ENCODE measurements around the gene PDE2A.

The PDE2A gene

DNA sequence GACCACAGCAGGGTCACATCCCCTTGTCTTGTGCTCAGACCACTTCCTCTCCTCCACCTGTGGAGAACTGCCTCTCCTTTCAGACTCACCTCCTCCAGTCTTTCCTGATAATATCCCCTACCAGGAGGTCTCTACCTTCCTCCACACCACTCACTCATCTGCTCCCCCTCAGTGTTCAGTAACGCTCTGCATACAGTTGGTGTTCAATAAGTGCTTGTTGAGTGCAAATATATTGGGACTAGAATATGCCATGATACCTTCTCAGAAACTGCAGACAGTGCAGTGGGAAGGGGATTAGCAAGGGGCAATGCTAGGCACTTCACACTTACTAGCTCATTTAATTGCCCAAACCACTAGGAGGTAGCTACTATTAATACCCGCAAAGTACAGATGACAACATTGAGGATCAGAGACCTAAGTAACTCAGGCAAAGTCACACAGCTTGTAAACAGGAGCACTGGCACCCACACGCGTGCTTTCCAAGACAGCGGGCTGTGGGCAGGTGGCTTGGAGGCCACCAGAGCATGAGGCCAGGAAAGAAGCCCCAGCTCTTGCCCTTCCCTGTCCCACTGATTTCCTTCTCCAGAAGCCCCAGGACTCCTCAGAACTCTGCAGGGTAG lies 8.1 kb upstream of the PDE2A start:
- DNase-seq: no peak

DNA sequence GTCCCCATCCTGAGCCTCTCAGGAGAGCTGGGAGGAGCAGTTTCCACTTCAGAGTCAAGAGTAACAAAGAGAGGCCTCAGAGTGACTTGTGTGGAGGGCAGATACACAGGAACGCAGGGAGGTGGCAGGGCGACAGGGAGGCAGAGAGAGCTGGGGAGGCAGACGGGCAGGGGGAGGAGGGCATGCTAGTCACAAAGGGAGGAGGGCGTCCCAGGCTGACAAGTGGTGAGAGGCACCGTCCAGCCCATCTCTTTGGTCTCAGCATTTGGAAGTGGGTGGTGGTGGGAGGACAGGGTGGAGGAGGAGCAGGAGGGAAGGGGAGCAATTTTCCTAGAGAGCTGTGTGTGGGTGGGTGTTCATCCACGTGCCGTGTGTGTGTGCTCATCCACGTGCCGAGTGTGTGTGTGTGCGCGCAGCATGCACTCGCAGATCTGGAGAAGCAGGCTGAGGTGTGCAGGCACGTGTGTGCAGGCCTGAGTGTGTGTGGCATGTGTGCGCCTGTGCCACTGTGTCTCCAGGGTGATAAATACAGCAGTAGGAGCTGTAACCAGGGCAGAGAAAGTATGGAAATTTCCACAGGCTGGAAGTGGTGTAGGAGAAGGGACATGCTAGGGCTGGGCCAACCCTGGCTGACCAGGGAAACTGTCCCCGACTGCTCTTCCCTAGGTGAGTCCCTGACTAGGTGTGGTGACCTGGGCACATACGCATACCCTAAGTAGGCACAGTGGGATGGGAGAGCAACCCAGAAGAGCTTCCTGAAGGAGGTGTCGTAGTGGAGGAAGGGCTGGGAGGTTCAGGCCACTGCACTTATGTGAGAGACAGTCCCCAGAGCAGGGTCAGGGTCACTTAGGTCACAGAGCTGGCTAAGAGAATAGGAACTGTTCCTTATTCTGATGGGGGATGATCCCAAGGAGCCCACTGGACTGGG lies 7.3 kb upstream of the PDE2A start:
- no peak for DNase-seq

DNA sequence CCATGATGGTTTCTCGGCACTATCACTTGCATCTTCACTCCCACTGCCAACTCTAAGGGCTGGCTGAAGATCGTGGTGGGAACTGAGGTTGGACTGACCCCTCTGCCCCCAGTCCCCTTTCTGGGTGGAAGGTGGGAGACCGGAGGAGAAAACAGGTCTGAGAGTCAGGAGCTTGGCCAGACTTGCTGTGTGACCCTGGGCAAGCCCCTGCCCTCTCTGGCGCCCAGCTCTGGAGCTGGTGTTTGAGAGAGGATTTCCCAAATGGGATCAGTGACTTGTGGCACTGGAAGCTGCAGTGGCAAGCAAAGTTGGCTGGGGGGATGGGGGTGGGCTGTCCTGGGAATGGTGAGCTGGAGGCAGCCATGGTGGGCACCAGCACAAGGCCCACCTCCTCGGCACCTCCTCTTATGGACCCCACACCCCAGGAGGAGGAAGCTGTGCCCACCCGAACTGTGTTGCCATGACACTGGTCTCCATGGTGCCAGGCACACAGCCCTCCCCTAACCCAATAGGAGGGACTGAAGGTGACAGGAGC lies 6.5 kb upstream of the PDE2A start:
- DNase-seq: no peak

DNA sequence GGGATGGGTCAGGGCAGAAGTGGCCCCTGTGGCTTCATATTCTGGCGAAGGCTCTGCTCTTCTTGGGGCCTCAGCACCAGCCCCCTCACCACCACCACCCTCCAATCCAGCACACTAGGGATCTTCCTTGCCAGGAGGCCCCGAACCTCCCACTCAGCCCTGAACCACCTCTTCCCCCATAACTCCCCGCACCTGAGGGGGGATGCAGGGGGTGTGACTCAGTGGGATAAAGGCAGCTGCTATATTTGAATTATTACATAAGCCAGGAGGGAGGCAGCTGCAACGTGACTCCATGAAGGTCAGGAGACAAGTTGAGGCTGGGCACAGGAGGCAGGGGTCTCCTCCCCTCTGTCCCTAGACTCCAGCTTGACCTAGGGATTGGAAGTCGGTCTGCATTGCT lies 5.6 kb upstream of the PDE2A start:
- DNase-seq: no peak

DNA sequence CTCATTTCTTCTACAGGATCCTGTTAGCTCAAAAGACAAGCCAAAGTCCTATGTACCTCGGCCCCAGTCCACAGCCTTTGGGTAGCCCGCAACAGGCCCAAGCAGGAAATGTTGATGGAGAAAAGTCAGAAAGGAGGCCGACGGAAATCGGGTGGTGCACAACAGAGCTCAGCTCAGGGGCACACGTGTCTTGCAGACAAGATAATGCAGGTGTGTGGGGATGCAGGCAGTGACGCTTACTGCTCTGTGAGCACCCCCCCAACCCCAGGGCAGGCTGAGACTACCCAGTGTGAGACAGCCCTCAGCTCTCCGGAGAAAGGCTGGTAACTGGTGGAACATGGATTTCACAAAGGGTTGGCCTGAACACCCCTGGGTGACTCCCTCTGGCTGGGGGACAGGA lies 4.3 kb upstream of the PDE2A start:
- no peak for DNase-seq

DNA sequence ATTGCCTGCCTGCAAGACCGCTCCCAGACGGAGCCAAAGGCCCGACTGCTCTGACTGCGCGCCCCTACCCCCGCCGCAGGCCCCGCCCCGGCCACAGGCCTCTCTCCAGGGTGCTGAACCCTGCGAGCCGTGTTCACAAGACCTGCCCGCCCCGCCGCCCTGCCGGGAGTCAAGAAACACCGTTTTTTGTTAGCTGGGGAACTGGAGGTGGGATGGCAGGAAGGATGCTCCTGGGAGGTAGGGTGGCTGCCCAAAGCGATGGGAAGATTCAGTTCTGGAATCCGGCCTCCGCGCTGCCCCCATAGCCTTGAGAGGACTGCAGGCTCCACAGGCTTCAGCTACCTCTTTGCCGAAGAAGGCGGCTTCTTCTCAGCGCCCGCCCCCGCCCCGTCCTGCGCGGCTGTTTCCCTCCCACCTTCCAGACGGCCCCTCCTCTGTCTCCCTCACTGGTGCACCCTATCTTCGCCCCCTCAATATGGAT lies 2.7 kb upstream of the PDE2A start:
- DNase-seq: peak; percentile 63

DNA sequence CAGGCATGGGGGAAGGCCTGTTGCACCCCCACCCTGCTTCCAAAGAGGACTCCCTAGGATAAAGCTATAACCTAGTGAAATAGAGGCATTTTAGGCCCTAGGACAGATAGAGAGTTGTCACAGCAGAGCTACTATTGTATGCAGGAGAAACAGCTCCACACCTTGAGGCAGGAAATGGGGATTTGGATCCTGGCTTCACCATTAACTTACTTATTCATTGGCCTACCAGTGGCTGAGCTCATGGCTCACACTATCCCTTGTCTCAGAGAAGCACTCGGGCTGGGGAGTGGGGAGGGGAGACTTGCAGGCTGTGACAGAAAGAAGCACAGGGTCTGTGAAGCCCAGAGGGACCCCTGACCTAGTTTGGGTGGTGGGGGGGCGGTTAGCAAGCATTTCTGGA lies 999 bp upstream of the PDE2A start:
- no peak for DNase-seq

DNA sequence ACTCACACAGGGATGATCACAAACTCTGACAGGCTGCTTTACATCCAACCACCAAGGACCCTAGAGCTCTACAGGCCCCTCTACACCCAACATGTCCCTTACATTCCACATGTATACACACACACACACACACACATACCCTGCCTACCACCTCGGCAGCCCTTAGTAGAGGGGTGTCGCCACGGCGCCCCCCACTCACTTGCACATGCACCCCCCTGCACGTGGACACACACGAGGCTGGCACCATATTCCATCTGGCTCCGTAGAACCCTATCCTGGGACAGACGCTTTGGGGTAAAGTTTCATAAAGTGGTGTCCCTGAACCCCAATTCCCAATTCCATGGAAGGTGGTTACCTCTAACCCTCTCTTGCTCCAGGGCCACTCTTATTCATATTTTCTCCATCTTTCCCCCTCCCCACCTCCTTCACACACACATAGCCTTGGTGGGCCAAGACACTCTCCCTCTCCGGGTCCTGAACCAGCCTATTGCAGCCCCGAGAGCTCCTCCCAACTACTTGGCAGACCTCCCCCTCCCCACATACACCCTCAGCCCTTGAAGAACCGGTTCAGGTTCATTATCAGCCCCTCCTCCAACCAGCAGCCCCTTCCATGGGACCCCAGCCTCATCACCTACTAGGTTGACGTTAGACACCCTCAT lies 809 bp downstream of the PDE2A start:
- DNase-seq: no peak

DNA sequence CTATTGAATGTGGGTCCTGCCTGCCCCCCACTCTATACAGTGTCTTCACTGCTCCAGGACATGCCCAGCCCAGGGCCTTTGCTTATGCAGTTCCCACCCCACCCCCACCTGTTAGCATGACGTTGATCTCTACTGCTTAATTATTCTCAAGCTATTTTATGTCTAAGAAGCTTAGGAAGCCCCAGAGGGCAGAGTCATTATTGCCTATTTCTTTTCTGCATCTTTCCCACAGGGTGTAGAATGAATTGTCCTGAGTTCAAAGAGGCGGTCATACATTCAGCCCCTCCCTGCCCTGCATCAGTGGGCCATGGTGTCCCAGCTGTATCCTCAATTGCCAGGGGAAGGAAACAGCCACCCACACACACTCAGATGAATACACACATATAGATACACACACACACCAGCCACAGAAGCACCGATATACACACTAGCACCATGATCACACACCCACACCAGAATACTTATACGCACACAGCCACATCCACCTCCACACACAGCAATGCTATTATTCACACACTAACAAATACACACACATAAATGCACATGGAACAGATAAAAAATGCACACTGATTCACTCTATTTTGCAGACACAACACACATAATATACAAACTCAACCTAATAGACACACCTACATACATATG lies 1.5 kb downstream of the PDE2A start:
- DNase-seq: no peak

DNA sequence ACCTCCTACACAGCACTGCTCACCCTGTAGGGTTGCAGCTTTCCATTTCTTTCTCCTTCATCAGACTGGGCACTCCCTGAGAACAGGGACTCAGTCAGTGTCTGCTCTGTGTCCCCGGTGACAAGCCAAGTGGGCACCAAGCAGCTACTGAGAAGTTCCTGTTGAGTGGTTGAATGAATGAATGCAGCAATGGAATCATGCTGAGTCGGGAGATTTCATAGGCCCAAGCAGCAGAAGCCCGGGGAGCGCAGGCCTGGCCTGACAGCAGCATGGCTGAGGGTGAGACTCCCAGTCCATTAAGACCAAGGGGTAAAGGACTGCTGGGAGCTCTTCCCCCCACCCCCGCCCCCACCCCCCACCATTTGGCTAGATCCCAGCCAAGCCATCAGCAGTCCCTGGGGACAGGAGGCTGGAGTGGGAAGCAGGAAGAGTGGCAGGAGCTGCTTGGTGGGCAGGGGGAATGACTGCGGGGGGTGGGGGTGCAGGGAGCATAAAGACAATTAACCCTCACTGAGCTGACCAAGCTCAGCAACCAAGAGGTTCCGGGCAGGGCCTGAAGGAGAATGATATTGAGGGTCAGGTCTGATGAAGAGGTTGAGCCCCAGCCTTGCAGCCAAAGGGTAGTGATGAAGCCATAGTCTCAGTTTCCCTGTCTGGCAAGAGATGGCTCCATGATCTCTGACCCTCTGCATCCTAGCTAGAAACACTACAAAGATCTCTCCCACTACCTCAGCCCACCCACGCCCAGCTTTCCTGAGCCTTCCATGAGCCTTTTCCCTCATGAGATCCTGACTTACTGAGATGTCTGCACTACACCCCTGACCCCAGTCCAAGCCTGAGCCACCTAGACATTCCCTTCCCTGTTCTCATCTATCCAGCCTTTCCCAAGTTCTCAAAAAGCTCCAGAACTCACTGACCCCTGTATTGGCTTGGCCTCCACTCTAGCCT lies 2.8 kb downstream of the PDE2A start:
- no peak for DNase-seq

DNA sequence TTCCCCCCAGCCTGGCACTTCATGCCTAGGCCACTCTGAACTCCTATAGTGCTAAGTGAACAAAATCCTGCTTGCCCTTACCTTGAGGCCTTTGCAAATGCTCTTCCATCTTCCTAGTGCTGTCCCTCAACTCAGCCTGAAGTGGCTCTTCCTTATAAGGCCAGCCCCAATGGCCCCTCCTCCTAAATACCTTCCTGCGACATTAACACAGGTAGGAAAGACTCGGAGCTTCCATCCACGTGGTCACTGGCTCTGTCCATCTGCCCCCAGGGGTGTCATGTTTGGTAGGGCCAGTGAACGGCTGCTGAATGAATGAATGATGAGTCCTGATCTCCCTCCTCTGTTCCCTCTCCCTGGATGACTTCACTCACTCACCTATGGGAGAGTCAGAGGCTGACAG lies 4.2 kb downstream of the PDE2A start:
- no peak for DNase-seq

DNA sequence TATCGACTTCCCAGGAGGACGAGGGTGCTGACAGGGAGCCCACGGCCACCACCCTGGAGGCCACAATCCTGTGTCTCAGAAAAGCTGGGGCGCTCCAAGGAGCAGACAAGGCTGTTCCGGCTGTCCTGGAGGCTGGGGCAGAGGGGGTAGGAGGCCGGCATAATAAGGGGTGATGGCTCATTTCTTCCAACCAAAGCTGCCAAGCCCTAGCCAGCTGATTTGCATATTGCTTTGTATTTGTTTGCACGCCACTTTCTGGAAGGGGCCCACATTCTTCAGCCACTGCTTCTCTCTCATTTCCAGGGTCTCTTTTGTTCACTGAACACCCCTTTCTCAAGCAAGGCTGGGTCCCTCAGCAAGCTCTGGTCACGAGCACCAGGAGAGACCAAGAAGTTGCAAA lies 4.7 kb downstream of the PDE2A start:
- no peak for DNase-seq

DNA sequence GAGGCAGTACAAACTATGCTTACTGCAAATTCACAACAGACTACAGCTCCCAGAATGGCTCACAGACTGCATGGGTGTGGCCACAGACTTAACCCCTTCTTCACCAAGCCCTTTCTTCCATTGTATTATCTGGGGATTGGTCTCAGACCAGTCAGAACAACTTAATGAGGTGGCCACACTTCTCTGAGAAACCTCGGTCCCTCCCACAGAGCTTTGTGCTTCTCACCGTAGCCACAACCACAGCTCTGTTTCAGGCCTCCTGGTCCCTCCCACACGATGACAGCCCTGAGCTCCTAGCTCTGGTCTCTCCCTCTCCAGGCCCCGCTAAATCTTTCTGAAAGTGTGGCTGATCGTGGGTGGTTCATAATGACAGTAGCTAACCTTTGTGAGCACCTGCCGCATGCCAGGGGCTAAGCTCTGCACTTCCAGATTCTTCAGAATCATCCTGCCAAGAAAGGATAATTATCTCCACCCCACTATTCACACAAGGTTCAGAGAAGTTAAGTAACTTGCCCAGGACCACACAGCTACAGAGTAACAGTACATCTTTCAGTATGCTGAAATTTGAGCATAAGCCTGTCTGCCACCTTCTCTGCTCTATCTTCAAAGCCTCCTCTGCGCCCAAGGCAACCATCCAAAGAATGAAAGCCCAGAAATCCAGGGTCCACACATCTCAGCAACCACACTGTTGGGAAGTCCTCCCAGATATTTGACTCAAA lies 5.4 kb downstream of the PDE2A start:
- no peak for DNase-seq

DNA sequence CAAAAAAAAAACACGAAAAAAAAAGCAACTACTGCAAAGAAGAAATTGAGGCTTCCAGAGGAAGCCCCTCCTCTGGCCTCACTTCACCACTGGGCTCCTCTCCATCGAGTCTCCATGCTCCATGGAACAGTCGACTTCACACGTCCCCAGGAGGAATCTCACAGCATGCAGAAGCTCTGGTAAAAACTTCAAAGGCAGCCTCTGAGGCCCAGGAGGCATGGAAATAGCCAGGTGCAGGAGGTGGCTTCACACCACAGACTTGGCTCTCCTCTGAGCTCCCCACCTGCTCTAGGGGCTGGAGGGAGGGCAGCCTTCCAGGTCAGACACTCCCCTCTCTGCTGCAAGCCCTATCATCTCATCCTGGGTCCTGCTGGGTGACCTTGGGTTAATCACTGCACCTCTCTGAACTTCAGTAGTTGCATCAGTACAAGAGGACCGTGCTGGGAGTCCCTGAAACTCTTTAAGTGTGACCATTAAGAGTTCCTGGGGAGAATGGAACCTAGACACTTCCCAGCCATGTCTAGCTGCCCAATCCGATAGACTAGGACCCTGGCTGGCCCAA lies 8.2 kb downstream of the PDE2A start:
- no peak for DNase-seq

DNA sequence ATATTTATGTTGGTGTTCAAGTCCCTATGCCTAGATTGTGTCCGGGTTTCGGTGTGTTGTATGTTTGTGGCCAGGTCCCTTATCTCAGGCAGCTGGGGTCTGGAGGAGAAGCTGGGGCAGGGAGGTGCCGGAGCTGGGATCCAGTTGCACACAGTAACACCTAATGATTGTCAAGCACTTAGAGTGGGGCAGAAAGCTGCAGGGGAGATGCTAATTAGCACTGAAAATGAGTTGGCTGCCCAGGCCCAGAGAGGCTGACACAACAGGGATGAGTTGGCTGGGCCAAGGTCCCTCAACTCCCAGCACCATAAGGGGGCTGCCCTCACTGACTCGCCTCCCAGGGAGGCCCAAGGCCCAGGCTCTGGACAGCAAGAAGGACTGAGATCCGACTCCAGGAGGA lies 12.2 kb downstream of the PDE2A start:
- no peak for DNase-seq

DNA sequence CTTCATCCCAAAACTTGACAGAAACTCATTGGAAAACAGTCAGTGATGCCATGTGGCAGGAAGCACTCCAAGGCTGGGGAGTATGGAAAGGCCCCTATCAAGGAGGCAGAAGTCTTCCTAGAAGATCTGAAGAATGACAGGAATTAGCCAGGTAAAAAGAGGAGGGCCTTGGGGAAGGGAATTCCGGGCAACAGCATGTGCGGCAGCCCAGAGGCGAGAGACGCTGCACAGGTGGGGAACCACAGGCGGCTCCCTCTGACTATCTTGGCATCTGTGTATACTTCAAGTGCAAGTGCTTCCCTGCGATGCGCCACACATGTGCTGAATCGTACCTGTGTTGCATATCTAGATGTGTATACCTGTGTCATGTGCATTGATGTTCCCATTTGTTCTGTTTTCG lies 12.7 kb downstream of the PDE2A start:
- DNase-seq: no peak

DNA sequence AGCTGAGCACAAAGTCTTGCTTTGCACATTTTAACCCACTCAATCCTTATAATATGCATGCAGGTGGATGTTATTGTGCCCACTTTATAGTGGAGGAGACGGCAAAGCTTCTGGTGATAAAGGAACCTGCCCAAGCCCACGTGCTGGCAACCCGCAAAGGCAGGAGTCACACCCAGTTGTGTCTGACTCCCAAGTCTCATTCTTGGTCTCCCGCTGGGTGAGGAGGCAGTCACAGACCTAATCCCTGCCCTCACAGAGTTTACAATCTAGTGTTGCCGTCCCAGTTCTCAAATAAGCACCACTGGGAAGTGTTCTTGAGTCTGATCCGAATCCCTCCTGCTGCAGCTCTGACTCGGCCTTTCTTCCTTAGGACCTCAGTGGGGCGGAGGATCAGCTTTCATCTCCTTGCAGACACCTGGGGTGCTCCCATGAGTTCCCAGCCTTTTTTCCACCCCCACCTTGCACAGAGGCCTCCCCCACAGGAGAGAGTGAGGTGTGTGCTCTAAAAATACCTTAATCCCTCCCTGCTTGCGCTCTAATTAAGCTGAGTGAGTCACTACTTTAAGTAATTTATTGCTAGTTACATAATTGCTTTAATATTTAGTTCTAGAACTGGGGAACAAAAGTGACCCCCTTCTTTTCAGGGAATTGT lies 15.1 kb downstream of the PDE2A start:
- no peak for DNase-seq

DNA sequence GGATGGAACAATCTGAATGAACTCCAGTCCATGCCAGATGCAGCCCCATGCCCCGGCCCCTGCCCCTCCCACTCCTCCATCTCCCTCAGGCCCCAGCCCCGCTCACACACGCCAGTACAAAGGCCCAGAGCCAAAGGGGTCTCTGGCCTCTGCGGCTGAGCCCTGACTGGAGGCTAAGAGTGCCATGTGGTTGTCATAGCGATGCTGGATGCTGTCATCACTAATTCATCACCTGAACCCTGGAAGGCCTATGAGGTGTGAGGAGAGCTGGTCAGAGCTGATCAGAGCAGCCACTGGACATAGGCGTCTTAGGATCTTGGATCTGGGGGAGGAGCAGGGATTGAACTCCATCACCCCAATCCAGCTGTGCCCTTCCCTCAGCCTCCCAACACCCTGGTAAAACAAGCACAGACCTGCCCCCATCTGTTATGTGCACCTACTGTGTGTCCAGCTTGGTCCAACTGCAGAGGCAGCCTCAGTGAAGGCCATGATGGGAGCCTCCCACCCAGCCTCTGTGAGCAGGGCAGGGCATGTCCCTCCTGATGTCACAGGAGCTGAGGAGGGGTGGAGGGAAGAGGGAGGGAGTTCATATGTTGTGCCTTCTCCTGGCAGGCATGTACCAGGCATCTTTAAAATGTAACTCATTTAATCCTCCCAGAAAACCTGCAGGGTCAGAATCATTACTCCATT lies 16.7 kb downstream of the PDE2A start:
- no peak for DNase-seq

DNA sequence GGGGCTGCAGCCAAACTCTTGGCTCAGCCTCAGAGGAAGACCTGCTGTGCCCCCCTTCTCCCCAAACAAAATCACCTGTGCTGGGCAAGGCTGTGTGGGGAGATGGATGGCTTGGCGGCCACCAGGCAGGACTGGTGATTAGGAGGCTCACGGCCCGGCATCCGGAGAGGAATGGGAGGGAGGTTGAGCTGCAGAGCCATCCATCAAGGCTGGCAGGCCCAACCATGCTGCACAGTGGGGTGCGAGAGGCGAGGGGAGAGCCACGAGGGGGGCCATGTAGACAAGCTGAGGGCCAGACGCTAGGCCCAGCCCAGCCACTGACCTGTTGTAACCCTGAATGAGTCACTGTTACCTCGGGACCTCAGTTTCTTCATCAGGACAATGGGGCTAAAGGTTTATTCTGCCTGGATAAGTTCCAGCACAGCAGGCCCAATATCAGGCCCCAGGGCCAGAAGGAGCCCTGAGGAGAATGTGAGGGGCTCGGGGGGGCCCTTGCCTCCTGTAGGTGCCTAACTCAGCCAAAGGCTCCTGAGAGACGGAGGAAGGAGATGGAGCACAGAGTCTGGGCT lies 18.2 kb downstream of the PDE2A start:
- no peak for DNase-seq
